SK-N-SH treated with all-trans-retinoic acid at 6 μM for 48 hours (cell line): ENCODE measurements around the gene RAET1E.

Experiments
- ATAC-seq: fragments of 200-7000 bp; cut with Tn5 transposase; 3 replicates; pipeline ENCODE4 v1.9.1; 2020; ENCODE audit warnings: mild to moderate bottlenecking, moderate library complexity
- ARNTL ChIP-seq: fragments of 450-650 bp; formaldehyde crosslinking; IDR thresholded peaks from 2 replicates; pipeline ENCODE4 v1.5.0; 2020; ENCODE audit warnings: low read depth, mild to moderate bottlenecking, moderate library complexity, borderline replicate concordance
- CREB5 ChIP-seq: fragments of 250-450 bp; sonication (Bioruptor Pico); IDR thresholded peaks from 2 replicates; pipeline ENCODE4 v1.5.1; 2020; ENCODE audit warnings: low read depth, mild to moderate bottlenecking, moderate library complexity
- CSRNP3 ChIP-seq: fragments of 250-450 bp; sonication (Bioruptor Pico); IDR thresholded peaks from 2 replicates; pipeline ENCODE4 v1.5.1; 2021; ENCODE audit warnings: mild to moderate bottlenecking, moderate library complexity
- ESRRG ChIP-seq: fragments of 250-450 bp; sonication (Bioruptor Pico); IDR thresholded peaks from 2 replicates; pipeline ENCODE4 v1.6.1; 2021; ENCODE audit warnings: mild to moderate bottlenecking
- GLIS3 ChIP-seq: fragments of 250-450 bp; sonication (Bioruptor Pico); IDR thresholded peaks from 2 replicates; pipeline ENCODE4 v1.5.0; 2020; ENCODE audit warnings: mild to moderate bottlenecking, moderate library complexity
- ISL1 ChIP-seq: fragments of 250-450 bp; sonication (Bioruptor Pico); IDR thresholded peaks from 2 replicates; pipeline ENCODE4 v2.1.2; 2022; ENCODE audit warnings: mild to moderate bottlenecking, moderate library complexity
- PATZ1 ChIP-seq: fragments of 250-450 bp; sonication (Bioruptor Pico); IDR thresholded peaks from 2 replicates; pipeline ENCODE4 v1.8.0; 2020; ENCODE audit warnings: mild to moderate bottlenecking, moderate library complexity, borderline replicate concordance
- POU6F1 ChIP-seq: fragments of 250-450 bp; sonication (Bioruptor Pico); IDR thresholded peaks from 2 replicates; pipeline ENCODE4 v1.8.0; 2021; ENCODE audit warnings: low read depth, mild to moderate bottlenecking, moderate library complexity, borderline replicate concordance
- PPARA ChIP-seq: fragments of 250-450 bp; sonication (Bioruptor Pico); IDR thresholded peaks from 2 replicates; pipeline ENCODE4 v1.5.0; 2020; ENCODE audit warnings: mild to moderate bottlenecking, borderline replicate concordance
- RARB ChIP-seq: fragments of 250-450 bp; sonication (Bioruptor Pico); IDR thresholded peaks from 2 replicates; pipeline ENCODE4 v1.8.0; 2021; ENCODE audit warnings: mild to moderate bottlenecking, moderate library complexity
- SNAI2 ChIP-seq: fragments of 250-450 bp; sonication (Bioruptor Pico); IDR thresholded peaks from 2 replicates; pipeline ENCODE4 v1.5.0; 2020; ENCODE audit warnings: mild to moderate bottlenecking, moderate library complexity
- TCF4 ChIP-seq: fragments of 250-450 bp; sonication (Bioruptor Pico); IDR thresholded peaks from 2 replicates; pipeline ENCODE4 v1.8.0; 2021; ENCODE audit warnings: mild to moderate bottlenecking, moderate library complexity, borderline replicate concordance
- TOX ChIP-seq: fragments of 250-450 bp; sonication (Bioruptor Pico); IDR thresholded peaks from 2 replicates; pipeline ENCODE4 v1.8.0; 2021; ENCODE audit warnings: mild to moderate bottlenecking, moderate library complexity, borderline replicate concordance
- TSHZ2 ChIP-seq: fragments of 250-450 bp; sonication (Bioruptor Pico); IDR thresholded peaks from 2 replicates; pipeline ENCODE4 v1.5.0; 2020; ENCODE audit warnings: mild to moderate bottlenecking, moderate library complexity
- ZC3H10 ChIP-seq: fragments of 250-450 bp; sonication (Bioruptor Pico); IDR thresholded peaks from 2 replicates; pipeline ENCODE4 v1.5.1; 2021; ENCODE audit warnings: mild to moderate bottlenecking, moderate library complexity
- ZFP3 ChIP-seq: fragments of 250-450 bp; sonication (Bioruptor Pico); IDR thresholded peaks from 2 replicates; pipeline ENCODE4 v1.5.0; 2020; ENCODE audit warnings: mild to moderate bottlenecking, moderate library complexity
- ZFP30 ChIP-seq: fragments of 450-650 bp; formaldehyde crosslinking; IDR thresholded peaks from 2 replicates; pipeline ENCODE4 v1.5.0; 2022; ENCODE audit warnings: mild to moderate bottlenecking, moderate library complexity
- ZNF565 ChIP-seq: fragments of 450-650 bp; formaldehyde crosslinking; conservative IDR thresholded peaks from 2 replicates; pipeline ENCODE4 v1.5.0; 2020; ENCODE audit warnings: low read depth, mild to moderate bottlenecking, moderate library complexity
- ZNF70 ChIP-seq: fragments of 450-650 bp; formaldehyde crosslinking; IDR thresholded peaks from 2 replicates; pipeline ENCODE4 v1.5.0; 2020; ENCODE audit warnings: mild to moderate bottlenecking, moderate library complexity
- ZNF8 ChIP-seq: fragments of 450-650 bp; formaldehyde crosslinking; IDR thresholded peaks from 2 replicates; pipeline ENCODE4 v1.5.0; 2020; ENCODE audit warnings: mild to moderate bottlenecking, moderate library complexity

The RAET1E gene

GRCh38 chr6:149903938-149904611, 6.2 kb upstream of the RAET1E start (continued):
- TF ChIP-seq CSRNP3 (CRISPR knock-in tag) (no peak), TOX (CRISPR knock-in tag) (no peak), GLIS3 (no peak), ISL1 (CRISPR knock-in tag) (no peak)

GRCh38 chr6:149901444-149902140, 3.7 kb upstream of the RAET1E start:
- no peak for ATAC-seq
- TF ChIP-seq ARNTL (CRISPR knock-in tag): no peak
- no peak for TF ChIP-seq TOX (CRISPR knock-in tag)
- no peak for TF ChIP-seq ZNF8 (CRISPR knock-in tag)
- no peak for TF ChIP-seq TSHZ2
- TF ChIP-seq ESRRG (CRISPR knock-in tag): no peak
- no peak for TF ChIP-seq ZNF70
- no peak for TF ChIP-seq CREB5 (CRISPR knock-in tag)
- no peak for TF ChIP-seq ZC3H10 (CRISPR knock-in tag)
- TF ChIP-seq TCF4: no peak
- no peak for TF ChIP-seq POU6F1 (CRISPR knock-in tag)
- TF ChIP-seq PATZ1: no peak
- no peak for TF ChIP-seq RARB (CRISPR knock-in tag)
- TF ChIP-seq ZNF565 (CRISPR knock-in tag): no peak
- no peak for TF ChIP-seq ZFP3

- no peak for ATAC-seq
- TF ChIP-seq ARNTL (CRISPR knock-in tag) (no peak), ZC3H10 (CRISPR knock-in tag) (no peak), PPARA (CRISPR knock-in tag) (no peak), CSRNP3 (CRISPR knock-in tag) (no peak), TSHZ2 (no peak), ZNF565 (CRISPR knock-in tag) (no peak), TCF4 (no peak), SNAI2 (CRISPR knock-in tag) (no peak), ZFP30 (CRISPR knock-in tag) (no peak), ZFP3 (no peak), ESRRG (CRISPR knock-in tag) (no peak)
Measured at GRCh38 chr6:149900620-149901443, 2.9 kb upstream of the RAET1E start.
